ENCODE measurements around the gene UCN3.
"Not testable (repeated sequence)": the region's sequence is repeated elsewhere in the genome, so short reads cannot be mapped to it uniquely, and the experiment has no call there.

Gene UCN3

DNA sequence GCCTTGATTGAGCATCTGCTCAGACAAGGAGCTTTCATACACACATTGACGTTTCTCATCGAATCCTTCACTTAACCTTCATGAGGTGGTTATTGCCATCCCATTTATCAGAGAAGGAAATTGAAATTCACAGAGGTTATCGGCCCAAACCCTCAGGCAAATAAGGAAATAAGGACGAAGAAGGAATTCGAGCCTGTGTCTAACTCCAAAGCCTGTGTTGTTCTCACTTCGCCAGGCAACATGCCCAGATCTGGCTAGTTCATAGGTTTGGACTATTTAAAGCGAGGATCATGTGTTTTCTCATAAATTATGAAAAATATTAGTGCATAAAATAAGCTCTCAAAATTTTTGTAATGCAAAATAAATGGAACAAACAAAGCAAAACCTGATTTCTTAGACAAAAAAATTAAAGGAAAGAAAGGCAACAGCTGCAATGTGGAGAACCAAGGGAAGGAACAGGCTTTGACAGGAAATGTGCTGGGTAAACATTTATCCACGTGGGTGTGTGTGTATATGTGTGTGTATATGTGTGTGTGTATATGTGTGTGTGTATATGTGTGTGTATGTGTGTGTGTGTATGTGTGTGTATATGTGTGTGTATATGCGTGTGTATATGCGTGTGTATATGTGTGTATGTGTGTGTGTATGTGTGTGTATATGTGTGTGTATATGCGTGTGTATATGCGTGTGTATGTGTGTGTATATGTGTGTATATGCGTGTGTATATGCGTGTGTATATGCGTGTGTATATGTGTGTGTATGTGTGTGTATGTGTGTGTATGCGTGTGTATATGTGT, 4.8 kb downstream of the UCN3 start:
- DNase-seq, result no peak

GRCh38 chr10:5370493-5371352, 6.0 kb downstream of the UCN3 start:
- no peak for DNase-seq

GRCh38 chr10:5373307-5373706, 8.5 kb downstream of the UCN3 start:
- DNase-seq, result no peak

- no peak for DNase-seq
Observed at GRCh38 chr10:5373891-5374611, 9.3 kb downstream of the UCN3 start.

DNA sequence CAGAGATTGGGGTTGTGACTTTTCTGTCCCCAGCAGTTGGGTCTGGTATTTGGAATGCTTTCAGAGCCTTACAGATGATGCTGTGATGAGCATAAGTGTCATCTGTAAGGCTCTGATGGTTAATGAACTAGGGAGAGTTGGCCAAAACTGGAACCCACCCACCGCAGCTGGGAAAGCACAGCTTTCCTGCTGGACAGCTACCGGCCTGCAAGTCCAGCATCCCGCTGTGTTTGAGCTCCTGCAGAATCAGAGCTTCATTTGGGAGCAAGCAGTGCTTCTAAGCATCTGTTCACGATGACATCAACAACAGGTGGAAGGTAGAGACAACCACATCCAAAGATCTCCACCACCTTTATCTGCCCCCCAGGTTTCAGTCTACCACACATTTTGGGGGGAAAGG, 11.7 kb downstream of the UCN3 start:
- no peak for DNase-seq

DNA sequence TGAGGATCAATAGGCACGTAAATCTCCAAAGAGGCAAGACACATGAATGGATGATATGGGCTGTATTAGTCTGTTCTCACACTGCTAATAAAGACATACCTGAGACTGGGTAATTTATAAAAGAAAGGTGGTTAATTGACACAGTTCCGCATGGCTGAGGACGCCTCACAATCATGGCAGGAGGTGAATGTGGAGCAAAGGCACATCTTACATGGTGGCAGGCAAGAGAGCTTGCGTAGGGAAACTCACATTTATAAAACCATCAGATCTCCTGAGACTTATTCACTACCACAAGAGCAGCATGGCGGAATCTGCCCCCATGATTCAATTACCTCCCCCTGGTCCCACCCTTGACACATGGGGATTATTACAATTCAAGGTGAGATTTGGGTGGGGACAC, 14.4 kb downstream of the UCN3 start:
- not testable (repeated sequence) for DNase-seq

- DNase-seq, result not testable (repeated sequence)
Observed at GRCh38 chr10:5380395-5380794, 15.6 kb downstream of the UCN3 start.

- DNase-seq, result no peak
Observed at GRCh38 chr10:5381187-5381586, 16.4 kb downstream of the UCN3 start.

- no peak for DNase-seq
Observed at GRCh38 chr10:5385224-5385623, 20.5 kb downstream of the UCN3 start.

DNA sequence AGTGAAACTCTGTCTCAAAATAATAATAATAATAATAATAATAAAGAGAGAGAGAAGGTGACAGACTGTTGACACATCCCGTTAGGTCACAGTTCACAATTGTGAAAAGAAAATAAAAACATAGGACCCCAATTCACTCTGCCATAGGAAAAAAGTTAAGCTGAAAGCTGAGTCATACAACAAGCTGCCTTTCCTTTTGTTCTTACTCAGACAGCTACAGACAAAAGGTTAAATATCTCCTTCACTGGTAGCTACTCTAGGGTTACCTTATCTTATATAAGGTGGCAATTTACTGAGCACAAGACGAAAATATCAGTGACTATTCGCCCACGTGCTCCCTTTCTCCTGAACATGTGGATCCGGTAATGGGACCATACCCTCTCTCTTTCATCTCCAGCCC, 22.4 kb downstream of the UCN3 start:
- DNase-seq, result no peak

DNA sequence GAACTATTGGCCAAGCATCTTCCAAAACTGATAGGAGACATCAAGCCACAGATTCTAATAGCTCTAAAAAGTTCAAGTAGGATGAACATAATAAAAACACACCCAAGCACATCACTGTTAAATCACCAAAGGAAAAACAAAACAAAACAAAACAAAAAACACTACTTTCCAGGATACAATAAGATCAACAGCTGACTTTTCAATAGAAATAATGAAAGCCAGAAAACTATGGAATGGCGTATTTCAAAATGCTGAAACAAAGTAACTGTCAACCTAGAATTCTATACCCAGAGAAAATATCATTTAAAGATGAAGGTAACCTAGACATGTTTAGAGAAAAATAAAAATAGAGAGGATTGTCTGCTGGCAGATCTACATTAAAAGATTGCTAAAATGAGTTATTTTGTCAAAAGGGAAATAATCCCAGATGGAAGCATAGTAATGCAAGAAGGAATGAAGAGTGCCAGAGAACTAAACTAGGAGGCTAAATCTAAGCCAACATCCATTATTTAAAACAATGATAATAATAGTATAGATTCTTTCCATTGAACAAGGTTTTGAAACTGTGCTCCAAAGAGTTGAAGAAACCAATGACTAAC, 25.9 kb downstream of the UCN3 start:
- no peak for DNase-seq

DNA sequence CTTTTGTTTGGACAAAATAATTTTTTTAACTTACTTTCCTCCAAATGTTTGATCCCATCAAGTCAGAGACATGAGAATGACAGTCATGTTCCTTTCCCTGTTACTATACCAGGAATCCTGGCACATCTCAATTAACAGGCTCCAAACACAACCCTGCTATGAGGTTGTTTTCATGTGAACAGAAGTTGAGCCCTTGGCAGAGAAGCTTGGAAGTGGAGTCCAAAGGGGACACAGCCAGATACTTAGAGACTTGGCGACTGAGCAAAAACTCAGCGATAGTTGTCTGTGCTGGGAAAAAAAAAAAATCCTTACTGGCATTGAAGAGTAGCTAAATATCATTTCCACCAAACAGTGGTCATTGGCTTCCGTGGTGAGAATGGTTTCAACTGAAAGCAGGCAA, 27.0 kb downstream of the UCN3 start:
- DNase-seq, result no peak

GRCh38 chr10:5393529-5393928, 28.8 kb downstream of the UCN3 start:
- no peak for DNase-seq

- DNase-seq, result no peak
Observed at GRCh38 chr10:5395168-5395567, 30.4 kb downstream of the UCN3 start.

GRCh38 chr10:5396556-5397300, 32.0 kb downstream of the UCN3 start:
- no peak for DNase-seq

GRCh38 chr10:5399332-5399731, 34.6 kb downstream of the UCN3 start:
- no peak for DNase-seq

GRCh38 chr10:5400468-5401240, 35.9 kb downstream of the UCN3 start:
- DNase-seq, result no peak

DNA sequence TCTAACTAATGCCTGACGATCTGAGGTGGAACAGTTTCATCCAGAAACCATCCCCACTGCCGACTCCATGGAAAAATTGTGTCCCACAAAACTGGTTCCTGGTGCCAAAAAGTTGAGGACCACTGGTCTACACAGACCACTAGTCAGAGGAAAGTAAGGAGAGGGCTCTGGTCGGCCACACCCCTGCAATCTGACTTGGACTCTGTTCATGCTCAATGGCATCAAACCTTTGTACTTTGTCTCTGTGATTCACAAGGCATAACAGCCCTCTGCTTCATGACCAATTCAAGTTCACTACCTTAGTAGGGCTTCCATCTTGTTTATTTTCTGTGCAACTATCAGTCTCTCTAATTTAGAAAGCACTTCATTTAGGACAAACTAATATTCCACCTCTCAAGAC, 38.0 kb downstream of the UCN3 start:
- no peak for DNase-seq

DNA sequence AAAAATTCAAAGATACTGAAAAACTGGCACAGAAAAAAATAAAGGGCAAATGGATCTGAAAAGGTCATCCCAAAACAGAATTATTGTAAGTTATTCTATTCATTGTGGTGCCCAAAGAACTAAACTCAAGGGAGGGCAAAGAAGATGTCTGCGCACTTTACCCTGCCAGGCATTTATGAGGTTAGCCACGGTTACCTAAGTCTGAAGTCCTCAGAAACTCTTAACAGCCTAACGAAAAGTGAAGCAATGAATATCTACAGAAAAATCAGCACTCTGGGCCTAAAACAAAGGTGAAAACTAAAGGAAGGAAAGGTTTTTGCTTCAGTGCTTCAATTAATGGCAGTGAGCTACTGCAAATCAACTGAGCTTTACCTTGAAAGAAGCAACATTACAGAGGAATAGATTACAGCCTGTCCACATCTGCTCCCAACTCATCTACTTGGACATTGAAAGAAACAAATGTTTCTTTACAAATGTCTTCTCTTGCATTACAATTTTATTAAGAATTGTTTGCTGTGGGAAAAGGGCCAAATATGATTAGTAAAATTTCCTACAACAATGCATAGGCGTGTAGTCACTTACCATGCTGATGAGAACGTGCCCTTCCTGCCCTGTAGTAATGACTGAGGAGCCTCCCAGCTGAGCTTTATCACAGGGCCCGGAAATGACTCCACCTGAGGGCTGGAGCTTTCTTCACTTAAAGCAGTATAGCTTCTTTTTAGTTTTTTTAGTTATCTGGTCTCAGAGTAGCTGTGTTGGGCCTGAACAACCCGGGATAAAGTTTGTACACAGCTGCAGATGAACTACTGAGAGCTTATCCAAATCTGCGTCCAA, 39.7 kb downstream of the UCN3 start, which contains the start of gene TUBAL3:
TUBAL3 (minus strand) TSS at position 621 of the 834 bp plus-strand sequence; CDS start at position 585, 36 bp downstream.
- DNase-seq, result no peak

- no peak for DNase-seq
Observed at GRCh38 chr10:5406918-5407317, 42.2 kb downstream of the UCN3 start.
